GOT3 (cell line): Measurements from ENCODE around the gene STEAP1B.
"Not testable (repeated sequence)": the region's sequence is repeated elsewhere in the genome, so short reads cannot be mapped to it uniquely, and the experiment has no call there.

Experiments used
- DNase-seq: peaks from one replicate; lab custom pipeline; 2025; ENCODE audit warnings: mixed read lengths; lab: John Stamatoyannopoulos, UW

The STEAP1B gene

DNA sequence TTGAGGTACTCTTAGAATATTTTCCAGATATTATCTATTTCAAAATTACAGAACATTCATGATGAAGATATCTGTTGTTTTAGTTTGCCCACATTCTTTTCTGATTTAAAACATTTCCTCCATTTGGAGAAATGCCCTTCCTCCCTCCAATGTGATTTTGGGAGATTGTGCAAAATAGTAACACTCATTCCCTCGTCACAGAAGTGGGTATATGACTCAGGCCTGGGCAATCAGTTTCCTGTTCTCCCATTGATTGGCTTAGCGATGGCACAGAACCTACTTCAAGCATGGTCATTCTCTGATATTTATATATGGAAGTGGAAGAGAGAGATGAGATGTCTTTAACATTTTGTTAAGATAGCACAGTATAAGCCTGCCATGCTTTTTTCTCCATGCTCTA is 3.1 kb downstream of the STEAP1B start:
- DNase-seq: not testable (repeated sequence)

- DNase-seq: not testable (repeated sequence)
Observed at GRCh38 chr7:22496296-22496888, 3.6 kb downstream of the STEAP1B start.

GRCh38 chr7:22493160-22493925 is 6.6 kb downstream of the STEAP1B start:
- not testable (repeated sequence) for DNase-seq

DNA sequence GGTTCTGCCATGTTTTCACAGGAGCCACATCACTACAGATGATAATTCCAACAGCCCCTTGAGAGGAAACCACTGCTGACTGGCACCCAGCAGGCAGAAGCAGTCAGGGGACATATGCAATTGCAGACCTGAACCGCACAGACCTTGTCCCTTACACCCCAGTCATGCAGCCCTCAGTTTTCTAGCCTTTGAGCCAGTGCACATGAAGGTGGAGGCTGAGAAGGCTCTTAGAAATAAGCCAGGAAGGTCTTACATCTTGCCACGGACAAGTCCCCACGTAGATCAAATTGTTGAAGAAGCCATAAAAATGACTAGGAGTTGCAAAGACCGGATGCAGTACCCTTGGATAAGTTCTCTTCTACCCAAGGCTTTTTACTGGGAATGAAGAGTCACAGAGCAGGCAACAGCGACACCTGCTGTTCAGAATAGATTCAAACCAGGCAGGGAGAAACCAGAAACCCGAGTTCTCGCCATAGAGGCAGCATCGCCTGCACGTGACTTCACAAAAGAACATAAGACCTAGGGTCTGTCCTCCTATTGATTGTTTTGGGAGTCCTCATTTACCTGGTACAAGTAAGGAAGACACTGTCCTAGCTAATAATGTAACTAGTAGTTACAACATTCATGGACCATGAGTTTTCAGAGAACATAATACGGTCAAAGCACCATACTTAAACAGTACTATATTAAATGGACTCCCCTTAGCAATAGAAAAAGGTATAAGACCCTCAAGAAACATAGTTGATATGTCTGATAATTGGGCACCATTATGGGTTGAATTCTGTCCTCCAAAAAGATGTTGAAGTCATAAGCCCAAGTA is 11.1 kb downstream of the STEAP1B start:
- peak; percentile 12 for DNase-seq

DNA sequence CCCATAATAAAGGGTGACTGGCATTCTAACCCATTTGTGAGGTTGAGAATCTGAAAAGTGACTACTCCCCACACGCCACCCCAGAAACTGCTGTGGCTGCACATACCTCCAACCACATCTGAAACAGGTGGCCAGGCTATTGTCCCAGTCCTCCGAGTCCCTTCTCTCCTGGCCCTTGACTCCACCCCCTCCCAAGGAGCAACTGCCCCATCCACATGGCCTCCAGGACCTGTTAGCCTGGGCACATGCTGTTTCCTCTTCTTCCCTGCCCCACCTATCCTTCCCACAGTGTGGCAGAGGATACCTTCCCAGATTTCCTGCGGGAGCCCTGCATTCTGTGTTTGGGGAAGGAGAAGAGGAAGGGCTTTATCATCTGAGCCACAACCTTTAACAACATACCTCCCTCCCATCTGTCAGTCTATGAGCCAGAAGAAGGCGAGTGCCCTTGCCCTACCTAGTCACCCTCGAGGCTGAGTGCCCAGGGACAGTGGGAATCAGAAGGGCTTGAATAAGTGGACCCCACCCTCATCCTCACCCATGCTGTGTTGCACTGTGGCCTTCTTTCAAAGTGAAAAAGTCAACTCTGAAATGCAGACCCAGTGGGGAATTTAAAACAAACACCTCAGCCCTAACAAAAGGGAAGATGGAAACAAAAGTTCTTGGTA is 11.9 kb downstream of the STEAP1B start:
- DNase-seq: no peak

DNA sequence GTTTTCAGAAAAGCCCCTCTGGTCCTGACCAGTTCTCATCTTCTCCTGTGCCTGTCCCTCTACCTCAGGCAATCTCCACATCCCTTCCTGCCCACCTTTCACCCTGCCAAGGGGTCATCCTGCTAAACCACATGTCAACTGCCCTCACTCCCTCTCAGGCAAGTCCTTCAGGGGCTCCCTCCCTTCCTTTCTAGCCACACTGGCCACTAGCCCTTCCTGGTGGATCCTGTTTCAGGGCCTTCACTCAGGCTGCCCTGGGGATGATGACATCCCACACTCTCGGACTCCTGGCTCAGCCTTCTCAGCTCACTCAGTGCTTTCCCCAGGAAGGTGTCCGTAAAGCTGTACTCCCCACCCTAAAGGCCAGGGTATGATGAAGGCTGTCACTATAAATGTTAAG is 13.4 kb downstream of the STEAP1B start:
- no peak for DNase-seq

DNA sequence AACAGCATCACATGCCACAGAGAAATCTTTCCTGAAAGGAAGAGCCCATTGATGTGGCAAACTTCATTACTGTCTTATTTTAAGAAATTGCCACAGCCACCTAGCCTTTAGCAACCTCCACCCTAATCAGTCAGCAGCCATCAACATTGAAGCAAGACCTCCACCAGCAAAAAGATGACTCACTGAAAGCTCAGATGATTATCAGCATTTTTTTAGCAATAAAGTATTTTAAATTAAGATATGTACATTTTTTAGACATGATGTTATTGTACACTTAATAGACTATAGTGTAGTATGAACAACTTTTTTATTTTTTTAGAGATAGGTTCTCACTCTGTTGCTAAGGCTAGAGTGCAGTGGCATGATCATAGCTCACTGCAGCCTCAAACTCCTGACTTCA is 14.8 kb downstream of the STEAP1B start:
- no peak for DNase-seq

DNA sequence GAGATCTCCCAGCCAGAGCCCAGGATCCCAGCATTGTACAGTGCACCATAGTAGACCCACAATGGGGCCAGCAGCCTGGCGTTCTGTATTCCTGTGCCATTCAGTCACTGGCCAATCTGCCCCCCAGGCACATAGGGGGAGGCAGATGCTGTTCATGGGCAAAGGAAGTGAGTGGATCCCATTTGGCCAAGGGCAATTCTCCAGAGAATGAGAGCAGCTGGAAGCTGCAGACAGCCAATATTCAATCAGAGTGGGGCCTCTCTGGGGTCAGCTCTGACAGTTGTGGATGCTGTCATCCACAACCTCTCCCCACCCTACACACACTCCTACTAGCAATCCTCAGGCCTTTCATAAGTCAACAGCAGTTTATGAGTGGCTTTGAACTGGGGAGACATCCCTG is 17.5 kb downstream of the STEAP1B start:
- DNase-seq: no peak

GRCh38 chr7:22481726-22482125 is 18.3 kb downstream of the STEAP1B start:
- no peak for DNase-seq

GRCh38 chr7:22480523-22481075 is 19.4 kb downstream of the STEAP1B start:
- no peak for DNase-seq

DNA sequence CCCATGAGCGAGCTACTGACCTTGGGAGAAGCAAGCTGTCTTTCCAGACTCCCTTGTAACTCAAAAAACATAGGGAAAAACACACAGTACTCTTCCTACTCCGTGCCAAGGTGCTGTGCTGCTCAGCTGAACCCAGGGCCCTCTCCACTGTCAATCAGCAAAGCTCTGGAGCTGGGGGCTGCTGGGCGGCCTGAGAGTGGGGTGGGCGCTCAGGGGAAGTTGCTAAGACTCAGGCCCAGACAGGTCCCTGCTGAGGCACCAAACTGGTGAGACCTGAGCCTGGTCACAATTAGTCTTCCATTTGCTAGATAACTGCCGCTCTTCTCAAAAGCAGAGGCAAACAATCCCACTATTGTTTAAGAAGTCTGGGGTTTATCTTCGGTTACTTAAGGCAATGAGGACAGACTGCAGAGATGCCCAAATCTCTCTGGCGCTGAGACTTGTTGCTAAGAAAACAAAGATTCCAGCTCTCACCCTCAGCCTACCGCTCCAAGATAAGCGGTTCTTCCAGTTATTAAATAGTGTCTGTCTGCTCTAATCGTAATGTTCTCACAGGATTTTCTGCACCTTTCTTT is 22.0 kb downstream of the STEAP1B start:
- no peak for DNase-seq

DNA sequence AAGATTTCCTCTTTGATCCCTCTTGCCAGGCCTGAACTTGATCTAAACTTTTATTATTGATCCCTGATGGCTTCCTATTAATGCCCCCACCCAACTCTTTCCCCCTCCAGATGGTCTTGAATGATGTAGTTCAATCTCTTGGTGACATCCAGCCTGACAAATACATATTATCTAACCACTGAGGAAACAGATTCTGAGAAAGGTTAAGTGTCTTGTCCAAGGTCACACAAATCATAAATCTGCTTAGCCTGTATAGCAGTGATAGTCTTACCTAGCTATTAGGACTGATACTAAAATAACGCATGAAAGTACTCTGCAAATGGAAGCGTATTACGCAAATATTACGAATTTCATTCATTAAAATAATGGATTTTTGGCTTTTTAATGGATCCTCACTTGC is 22.7 kb downstream of the STEAP1B start:
- no peak for DNase-seq

- no peak for DNase-seq
Observed at GRCh38 chr7:22476824-22477223, 23.2 kb downstream of the STEAP1B start.

DNA sequence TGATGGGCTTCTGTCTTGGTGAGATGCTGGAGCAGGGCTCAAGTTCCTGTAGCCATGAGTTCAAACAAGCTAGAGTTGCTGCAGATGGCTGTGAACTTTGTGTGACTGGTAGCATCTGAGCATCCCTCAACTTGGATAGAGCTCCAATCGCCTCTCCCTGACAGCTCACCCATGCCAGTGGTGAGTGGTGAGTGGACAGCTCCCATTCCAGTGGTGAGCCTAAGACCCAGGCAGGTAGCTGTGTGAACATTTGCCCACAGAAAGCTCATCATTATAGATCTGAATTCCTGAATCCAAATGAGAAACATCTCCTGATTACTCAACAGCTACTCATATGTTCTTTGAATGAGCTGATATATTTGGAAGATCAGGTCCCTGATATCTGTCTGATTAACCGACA is 25.3 kb downstream of the STEAP1B start:
- DNase-seq: no peak

DNA sequence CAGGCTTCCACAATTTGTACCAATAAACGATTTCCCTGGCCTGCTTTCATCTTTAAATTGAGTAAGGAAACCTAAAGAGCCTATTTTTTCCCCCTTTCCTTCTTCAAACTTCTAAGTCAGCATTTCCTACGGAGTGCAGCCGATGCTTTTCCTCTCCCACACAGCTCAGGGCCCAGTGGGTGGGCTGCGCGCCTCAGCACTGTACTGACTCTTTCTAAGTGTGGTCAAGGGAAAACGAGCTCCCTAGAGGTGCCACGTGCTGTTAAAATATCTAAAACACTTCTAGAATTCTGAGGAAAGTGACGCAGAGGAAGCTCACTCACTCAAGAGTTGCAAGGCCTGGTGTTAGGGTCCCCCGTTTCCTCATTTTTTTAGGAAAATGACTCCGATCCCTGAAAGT is 29.0 kb downstream of the STEAP1B start:
- DNase-seq: no peak

GRCh38 chr7:22469371-22470143 is 30.4 kb downstream of the STEAP1B start:
- DNase-seq: no peak

DNA sequence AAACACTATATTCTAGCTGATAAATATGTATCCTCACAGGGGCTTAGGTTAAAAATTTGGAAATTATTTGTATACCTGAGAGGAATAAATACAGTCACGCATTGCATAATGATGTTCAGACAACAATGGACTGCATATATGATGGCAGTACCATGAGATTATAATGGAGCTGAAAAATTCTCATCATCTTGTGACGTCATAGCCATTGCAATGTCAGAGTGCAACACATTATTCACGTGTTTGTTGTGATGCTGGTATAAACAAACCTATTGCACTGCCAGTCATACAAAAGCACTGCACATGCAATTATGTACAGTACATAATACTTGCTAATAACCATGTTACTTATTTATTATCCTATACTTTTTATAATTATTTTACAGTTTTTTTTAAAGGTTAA is 31.4 kb downstream of the STEAP1B start:
- no peak for DNase-seq

DNA sequence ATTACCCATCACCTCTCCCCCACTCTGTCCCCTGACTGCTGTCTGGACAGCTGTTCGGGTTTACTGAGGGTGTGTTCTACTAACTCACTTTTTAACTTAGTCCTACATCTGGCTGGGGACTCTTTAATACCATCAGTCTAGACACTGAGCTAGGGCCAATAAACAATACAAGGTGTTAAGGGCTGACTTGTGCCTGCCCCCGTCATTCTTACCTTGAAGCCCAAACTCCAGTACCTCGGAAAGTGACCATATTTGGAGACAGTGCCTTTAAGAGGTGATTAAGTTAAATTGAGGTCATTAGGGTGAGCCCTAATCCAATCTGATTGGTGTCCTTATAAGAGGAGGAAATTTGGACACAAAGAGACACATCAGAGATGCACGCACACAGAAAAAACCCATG is 35.7 kb downstream of the STEAP1B start:
- no peak for DNase-seq

DNA sequence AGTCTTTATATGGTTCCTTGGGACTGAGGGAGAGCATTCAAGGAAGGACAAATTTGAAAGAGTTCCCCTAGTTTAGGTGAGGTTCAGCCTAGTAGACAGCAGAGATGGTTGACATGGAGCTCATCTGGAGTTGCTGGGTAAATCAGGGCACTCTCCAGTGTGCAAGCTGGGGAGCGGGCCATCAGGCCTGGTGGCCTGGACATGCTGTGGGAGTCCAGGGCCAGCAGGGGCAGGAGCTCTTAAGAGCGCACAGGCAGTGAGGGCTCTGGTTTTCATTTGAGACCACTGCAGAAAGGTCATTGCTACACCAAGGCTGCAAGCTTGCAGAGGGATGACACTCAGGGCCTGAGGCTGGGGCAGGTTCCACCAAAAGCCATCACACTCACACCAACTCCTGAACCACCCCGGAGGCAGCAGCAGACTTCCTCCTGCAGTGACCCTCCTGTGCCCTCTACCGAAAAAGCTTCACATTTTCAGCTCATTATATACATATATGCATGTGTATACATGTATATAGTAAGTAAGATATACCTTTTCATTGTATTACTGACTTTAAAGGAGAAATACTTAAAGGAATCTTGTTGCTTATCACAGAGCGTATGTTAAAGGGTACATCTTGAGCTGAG is 39.5 kb downstream of the STEAP1B start:
- DNase-seq: no peak

DNA sequence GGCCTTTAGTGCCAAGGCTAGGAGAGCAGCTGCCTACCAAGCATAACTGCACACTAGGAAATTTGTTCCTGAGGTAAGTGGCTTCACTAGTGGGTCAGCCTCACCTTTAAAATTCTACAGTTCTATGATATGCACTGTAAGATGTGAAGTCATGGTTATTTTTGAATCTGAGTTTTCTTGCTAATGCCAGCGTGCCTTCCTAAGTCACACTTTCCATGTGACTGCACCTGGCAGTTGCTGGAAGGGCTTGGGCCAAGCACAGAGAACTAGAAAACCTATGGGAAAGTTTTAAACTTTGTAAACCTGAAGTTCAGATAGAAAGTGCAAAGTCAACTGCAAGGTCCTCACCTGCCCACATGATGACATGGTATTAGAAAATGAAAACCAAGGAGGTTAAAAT is 42.5 kb downstream of the STEAP1B start:
- no peak for DNase-seq

DNA sequence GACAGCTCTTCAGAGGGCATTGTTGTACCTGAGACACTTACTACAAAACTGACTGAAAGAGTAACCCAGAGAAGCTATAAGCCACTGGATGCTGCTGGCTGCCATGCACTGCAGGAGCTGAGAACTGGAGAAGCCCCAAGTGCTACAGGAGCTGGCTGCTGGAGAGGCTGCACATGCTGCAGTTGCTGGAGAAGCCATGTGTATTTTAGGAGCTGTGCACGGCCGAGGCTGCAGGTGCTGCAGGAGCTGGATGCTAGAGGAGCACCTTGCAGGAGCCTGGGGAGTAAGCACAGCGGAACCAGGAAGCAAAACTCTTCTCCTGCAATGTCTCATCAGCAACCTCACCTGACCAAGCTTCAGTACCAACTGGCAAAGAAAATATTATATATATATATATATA is 45.5 kb downstream of the STEAP1B start:
- DNase-seq: no peak
